Nephron progenitor cell (in vitro differentiated cells): ENCODE measurements around the gene TMEM198.

ENCODE experiments used
- DNase-seq: peaks from one replicate; pipeline ENCODE4 v3.0.0; 2021
- H3K27ac Mint-ChIP-seq: 2 replicates; pipeline ENCODE4 v1.8.0; 2021; ENCODE audit warnings: mild to moderate bottlenecking, moderate library complexity, mixed read lengths
- H3K27me3 Mint-ChIP-seq: 2 replicates; pipeline ENCODE4 v1.8.0; 2021; ENCODE audit warnings: mild to moderate bottlenecking, low read depth, mixed read lengths; ENCODE audit not compliant: poor library complexity
- H3K36me3 Mint-ChIP-seq: 2 replicates; pipeline ENCODE4 v1.8.0; 2021; ENCODE audit warnings: low read depth, mixed read lengths
- H3K4me1 Mint-ChIP-seq: 2 replicates; pipeline ENCODE4 v1.8.0; 2021; ENCODE audit warnings: mixed read lengths
- H3K4me3 Mint-ChIP-seq: 2 replicates; pipeline ENCODE4 v1.8.0; 2021; ENCODE audit warnings: mild to moderate bottlenecking, moderate library complexity, mixed read lengths
- H3K9me3 Mint-ChIP-seq: 2 replicates; pipeline ENCODE4 v1.8.0; 2021; ENCODE audit warnings: mild to moderate bottlenecking, moderate library complexity, mixed read lengths
- TF ChIP-seq, protein P1 (sequence below): fragments of 200-600 bp; sonication (generic); IDR thresholded peaks from 2 replicates; pipeline ENCODE4 v1.5.0; 2021; ENCODE audit warnings: antibody characterized with exemption

Gene TMEM198

DNA sequence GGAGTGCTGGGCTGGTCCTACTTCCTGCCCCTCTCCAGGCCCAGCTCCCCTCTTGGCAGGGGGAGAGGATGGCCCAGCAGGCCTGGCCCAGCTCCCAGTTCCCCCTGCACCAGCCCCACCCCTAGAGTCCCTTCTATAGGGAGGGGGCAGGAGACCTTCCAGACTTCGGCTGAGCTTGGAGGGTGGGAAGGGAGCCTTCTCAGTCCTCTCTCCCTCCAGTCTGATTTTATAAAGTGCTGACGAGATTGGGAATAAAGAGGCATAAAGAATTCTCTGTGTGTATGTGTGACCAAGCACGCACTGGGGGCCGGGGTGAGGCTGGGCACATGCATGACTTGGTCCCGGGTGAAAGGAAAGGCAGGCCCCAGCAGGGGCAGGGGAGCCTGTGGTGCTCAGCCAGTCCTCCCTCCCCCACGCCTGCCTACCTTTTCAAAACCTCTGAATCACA, 5.3 kb upstream of the TMEM198 start:
- H3K27me3 Mint-ChIP-seq, result peaks cover 12% of the 10 kb centered on the region
- H3K27ac Mint-ChIP-seq, result no peak overlapping the region
- no peak for DNase-seq

DNA sequence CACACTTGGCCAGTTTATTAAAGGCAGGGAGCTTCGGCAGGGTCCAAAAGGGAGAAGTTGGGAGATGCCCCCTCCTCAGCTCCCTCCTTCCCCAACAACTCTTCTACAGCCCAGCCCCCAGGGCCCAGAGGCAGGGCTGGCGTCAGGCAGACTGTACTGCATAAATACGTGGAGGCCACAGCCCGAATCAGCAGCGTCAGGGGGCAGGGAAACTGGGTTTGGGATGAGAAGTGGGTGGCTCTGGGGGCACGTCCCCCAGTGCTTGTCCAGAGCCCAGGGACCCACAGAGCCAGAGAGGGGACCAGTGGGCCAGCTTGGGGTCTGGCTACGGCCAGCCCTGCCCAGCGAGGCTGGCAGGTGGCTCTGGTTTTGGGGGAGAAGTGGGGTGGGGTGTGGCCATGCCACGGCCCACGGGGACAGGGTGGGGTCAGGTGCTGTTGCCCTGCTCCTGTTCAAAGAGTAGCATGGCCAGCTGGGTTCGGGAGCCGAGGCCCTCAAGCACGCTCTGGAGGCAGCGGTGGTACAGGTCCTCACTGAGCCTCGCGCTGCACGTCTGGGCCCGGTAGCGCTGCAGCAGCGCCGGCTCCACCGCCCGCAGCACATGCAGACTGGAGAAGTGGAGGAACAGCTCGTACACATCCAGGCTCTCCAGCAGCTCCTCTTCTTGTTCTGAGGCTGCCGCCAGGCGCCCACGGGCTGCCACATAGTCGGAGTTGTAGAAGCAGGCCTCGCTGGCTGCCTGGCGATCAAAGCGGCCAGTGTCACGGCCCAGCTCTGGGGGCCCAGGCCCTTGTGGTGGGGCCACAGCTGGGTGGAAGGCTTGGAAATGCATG, 4.7 kb upstream of the TMEM198 start:
- Mint-ChIP-seq H3K27me3 (peaks cover 15% of the 10 kb centered on the region), H3K4me3 (no peak overlapping the region), H3K36me3 (peaks cover 6% of the 10 kb centered on the region), H3K9me3 (no peaks in the 10 kb centered on the region), H3K27ac (no peak overlapping the region), H3K4me1 (peaks cover 53% of the 10 kb centered on the region)
- TF ChIP-seq, protein P1, sequence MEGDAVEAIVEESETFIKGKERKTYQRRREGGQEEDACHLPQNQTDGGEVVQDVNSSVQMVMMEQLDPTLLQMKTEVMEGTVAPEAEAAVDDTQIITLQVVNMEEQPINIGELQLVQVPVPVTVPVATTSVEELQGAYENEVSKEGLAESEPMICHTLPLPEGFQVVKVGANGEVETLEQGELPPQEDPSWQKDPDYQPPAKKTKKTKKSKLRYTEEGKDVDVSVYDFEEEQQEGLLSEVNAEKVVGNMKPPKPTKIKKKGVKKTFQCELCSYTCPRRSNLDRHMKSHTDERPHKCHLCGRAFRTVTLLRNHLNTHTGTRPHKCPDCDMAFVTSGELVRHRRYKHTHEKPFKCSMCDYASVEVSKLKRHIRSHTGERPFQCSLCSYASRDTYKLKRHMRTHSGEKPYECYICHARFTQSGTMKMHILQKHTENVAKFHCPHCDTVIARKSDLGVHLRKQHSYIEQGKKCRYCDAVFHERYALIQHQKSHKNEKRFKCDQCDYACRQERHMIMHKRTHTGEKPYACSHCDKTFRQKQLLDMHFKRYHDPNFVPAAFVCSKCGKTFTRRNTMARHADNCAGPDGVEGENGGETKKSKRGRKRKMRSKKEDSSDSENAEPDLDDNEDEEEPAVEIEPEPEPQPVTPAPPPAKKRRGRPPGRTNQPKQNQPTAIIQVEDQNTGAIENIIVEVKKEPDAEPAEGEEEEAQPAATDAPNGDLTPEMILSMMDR, result no peak
- no peak for DNase-seq

More for the DNA sequence above, 5.3 kb upstream of the TMEM198 start:
- TF ChIP-seq, protein P1, result no peak
- Mint-ChIP-seq H3K4me1 (peaks cover 51% of the 10 kb centered on the region), H3K36me3 (peaks cover 6% of the 10 kb centered on the region), H3K4me3 (no peak overlapping the region), H3K9me3 (no peaks in the 10 kb centered on the region)

DNA sequence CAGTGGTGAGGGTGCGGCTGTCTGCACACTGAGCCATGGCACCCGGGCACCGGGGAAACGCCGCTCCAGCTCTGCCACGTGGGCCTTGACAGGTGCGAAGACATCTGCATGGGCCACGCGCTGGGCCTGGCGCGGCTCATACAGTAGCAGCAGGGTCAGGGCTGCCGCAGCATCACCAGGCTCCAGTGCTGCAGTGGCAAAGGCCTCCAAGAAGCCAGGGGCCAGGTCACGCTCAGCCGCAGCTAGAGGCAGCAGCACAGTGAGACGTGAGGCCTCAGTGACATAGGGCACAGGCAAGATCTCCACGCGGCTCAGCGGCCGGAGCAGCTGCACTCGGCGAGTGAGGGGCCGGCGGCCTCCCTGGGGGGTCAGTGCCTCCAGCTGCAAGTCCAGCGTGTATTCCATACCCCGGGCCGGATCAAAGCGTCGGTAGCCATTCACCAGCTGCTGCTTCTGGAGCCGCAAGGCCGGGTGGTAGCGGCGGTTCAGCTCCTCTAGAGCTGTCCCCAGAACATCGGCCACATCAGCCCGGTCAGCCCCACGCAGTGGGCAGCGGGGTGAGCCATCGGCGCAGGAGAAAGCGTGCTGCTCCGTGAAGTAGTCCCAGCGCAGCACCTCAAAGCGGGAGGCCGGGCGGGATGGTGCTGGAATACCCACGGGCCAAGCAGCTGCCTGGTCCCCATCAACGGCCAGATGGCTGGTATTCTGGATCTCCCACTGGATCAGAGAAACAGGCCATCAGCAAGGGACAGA, 3.7 kb upstream of the TMEM198 start:
- H3K27me3 Mint-ChIP-seq, result peaks cover 24% of the 10 kb centered on the region
- TF ChIP-seq, protein P1, result no peak
- no peak overlapping the region for H3K27ac Mint-ChIP-seq
- H3K4me3 Mint-ChIP-seq, result no peak overlapping the region
- H3K36me3 Mint-ChIP-seq, result peaks cover 6% of the 10 kb centered on the region
- H3K9me3 Mint-ChIP-seq, result no peaks in the 10 kb centered on the region
- H3K4me1 Mint-ChIP-seq, result peaks cover 61% of the 10 kb centered on the region
- no peak for DNase-seq

GRCh38 chr2:219540784-219541504, 2.9 kb upstream of the TMEM198 start:
- H3K27ac Mint-ChIP-seq, result no peak overlapping the region
- TF ChIP-seq, protein P1, result no peak

GRCh38 chr2:219541611-219542180, 2.1 kb upstream of the TMEM198 start:
- H3K4me1 Mint-ChIP-seq, result peaks cover 49% of the 10 kb centered on the region
- peaks cover 6% of the 10 kb centered on the region for H3K36me3 Mint-ChIP-seq
- TF ChIP-seq, protein P1, result peak; percentile 99
- peak; percentile 87 for DNase-seq
- peak overlapping the region; percentile 85 for H3K4me3 Mint-ChIP-seq
- H3K27me3 Mint-ChIP-seq, result peaks cover 36% of the 10 kb centered on the region
- H3K9me3 Mint-ChIP-seq, result no peaks in the 10 kb centered on the region
- H3K27ac Mint-ChIP-seq, result no peak overlapping the region

More at GRCh38 chr2:219540784-219541504, 2.9 kb upstream of the TMEM198 start:
- DNase-seq, result no peak
- Mint-ChIP-seq H3K4me3 (no peak overlapping the region), H3K36me3 (peaks cover 6% of the 10 kb centered on the region), H3K9me3 (no peaks in the 10 kb centered on the region), H3K4me1 (peaks cover 54% of the 10 kb centered on the region), H3K27me3 (peaks cover 29% of the 10 kb centered on the region)
